GM21423 (cell line): ENCODE results near the gene SELENOF.
"Not testable (repeated sequence)": the region's sequence is repeated elsewhere in the genome, so short reads cannot be mapped to it uniquely, and the experiment has no call there.

Experiments
- ATAC-seq: cut with Tn5 transposase; IDR thresholded peaks from one replicate; pipeline ENCODE4 v1.9.1; 2021; ENCODE audit warnings: mild to moderate bottlenecking, moderate library complexity; ENCODE audit not compliant: unreplicated experiment

The SELENOF gene

GRCh38 chr1:86821956-86822355, 92.0 kb downstream of the SELENOF start:
- ATAC-seq: no peak

DNA sequence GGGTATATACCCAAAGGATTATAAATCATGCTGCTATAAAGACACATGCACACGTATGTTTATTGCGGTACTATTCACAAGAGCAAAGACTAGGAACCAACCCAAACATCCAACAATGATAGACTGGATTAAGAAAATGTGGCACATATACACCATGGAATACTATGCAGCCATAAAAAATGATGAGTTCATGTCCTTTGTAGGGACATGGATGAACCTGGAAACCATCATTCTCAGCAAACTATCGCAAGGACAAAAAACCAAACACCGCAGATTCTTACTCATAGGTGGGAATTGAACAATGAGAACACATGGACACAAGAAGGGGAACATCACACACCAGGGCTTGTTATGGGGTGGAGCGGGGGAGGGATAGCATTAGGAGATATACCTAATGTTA, 94.0 kb downstream of the SELENOF start:
- not testable (repeated sequence) for ATAC-seq

DNA sequence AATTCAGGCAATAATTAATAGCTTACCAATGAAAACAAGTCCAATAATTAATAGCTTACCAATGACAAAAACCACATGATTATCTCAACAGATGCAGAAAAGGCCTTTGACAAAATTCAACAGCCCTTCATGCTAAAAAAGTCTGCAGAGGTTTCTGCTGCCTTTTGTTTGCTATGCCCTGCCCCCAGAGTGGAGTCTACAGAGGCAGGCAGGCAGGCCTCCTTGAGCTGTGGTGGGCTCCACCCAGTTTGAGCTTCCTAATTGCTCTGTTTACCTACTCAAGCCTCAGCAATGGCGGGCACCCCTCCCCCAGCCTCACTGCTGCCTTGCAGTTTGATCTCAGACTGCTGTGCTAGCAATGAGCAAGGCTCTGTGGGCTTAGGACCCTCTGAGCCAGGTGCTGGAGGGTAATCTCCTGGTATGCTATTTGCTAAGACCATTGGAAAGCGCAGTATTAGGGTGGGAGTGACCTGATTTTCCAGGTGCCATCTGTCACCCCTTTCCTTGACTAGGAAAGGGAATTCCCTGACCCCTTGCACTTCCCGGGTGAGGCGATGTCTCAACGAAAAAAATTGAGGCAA, 96.6 kb downstream of the SELENOF start:
- ATAC-seq: not testable (repeated sequence)

GRCh38 chr1:86814118-86814517, 99.8 kb downstream of the SELENOF start:
- ATAC-seq: not testable (repeated sequence)
